Endothelial cell of umbilical vein (primary cell): ENCODE measurements around the gene PALMD. TPM values are rescaled to one million over a fixed set of nuclear protein-coding genes. Genes with fewer than 3 reads are reported as not detected.

Experiments
- BruUV-seq: library from RNA; stranded (reverse); fragments of 400-500 nt; replicated peaks from 2 replicates; lab custom pipeline; 2021; lab: Mats Ljungman, UMichigan
- CTCF ChIA-PET: fragments of 300-600, 350-600 bp; sonication (Branson Sonifier 250); formaldehyde crosslinking; loops from one replicate; lab custom pipeline; 2021; ENCODE audit warnings: antibody characterized with exemption, inconsistent platforms; lab: Charles Lee
- POLR2A ChIA-PET: fragments of 300-600, 350-600 bp; sonication (Branson Sonifier 250); formaldehyde crosslinking; loops from one replicate; lab custom pipeline; 2021; ENCODE audit warnings: antibody characterized with exemption, inconsistent platforms; lab: Charles Lee
- DNase-seq: peaks from one replicate; pipeline ENCODE4 v3.0.0-alpha.2; 2011; ENCODE audit warnings: low read depth, low spot score
- FAIRE-seq: peaks from 2 replicates; lab custom pipeline; 2011; peaks lifted over from hg19 to GRCh38; lab: Jason Lieb, UNC
- H2AFZ ChIP-seq: 2 replicates; pipeline ENCODE4 v1.6.0; 2012; ENCODE audit warnings: low read depth, low read length, control low read depth, inconsistent platforms
- H3K27ac ChIP-seq: 2 replicates; pipeline ENCODE4 v1.5.1; 2011; ENCODE audit warnings: low read depth, mild to moderate bottlenecking, control low read depth, low read length, moderate library complexity; ENCODE audit not compliant: insufficient read depth
- H3K27me3 ChIP-seq, 2 experiments: 2 replicates each; pipeline versions ENCODE4 v1.6.0 to v1.6.1; 2011; ENCODE audit warnings: low read length in 2 of 2, mixed read lengths in 1 of 2; ENCODE audit not compliant: control insufficient read depth in 2 of 2, insufficient read depth in 2 of 2
- H3K36me3 ChIP-seq, 2 experiments: 2 replicates in 1 of 2; 3 replicates in 1 of 2; pipeline ENCODE4 v1.5.1; 2011; ENCODE audit warnings: low read length in 2 of 2, mild to moderate bottlenecking in 1 of 2, moderate library complexity in 1 of 2; ENCODE audit not compliant: control insufficient read depth in 2 of 2, insufficient read depth in 2 of 2; ENCODE audit errors: extremely low read depth in 1 of 2
- H3K4me1 ChIP-seq: 3 replicates; pipeline ENCODE4 v1.5.1; 2011; ENCODE audit warnings: mild to moderate bottlenecking, low read length; ENCODE audit not compliant: control insufficient read depth, insufficient read depth; ENCODE audit errors: extremely low read depth
- H3K4me2 ChIP-seq: 2 replicates; pipeline ENCODE4 v1.6.1; 2011; ENCODE audit warnings: low read length, control low read depth, mixed read lengths; ENCODE audit not compliant: insufficient read depth
- H3K4me3 ChIP-seq, 3 experiments: fragments of 200-600 bp in 1 of 3; sonication (generic), shearing (Covaris generic) in 1 of 3; replicated peaks in 1 of 3; 2 replicates each; pipeline ENCODE4 v1.5.1; 2011 to 2016; ENCODE audit warnings: control low read depth in 3 of 3, low read length in 3 of 3, mild to moderate bottlenecking in 2 of 3, inconsistent platforms in 1 of 3, low read depth in 1 of 3, moderate library complexity in 1 of 3; ENCODE audit not compliant: insufficient read depth in 1 of 3
- H3K79me2 ChIP-seq: 2 replicates; pipeline ENCODE4 v1.6.0; 2012; ENCODE audit warnings: low read length, inconsistent platforms; ENCODE audit not compliant: control insufficient read depth, insufficient read depth
- H3K9ac ChIP-seq: replicated peaks from 2 replicates; pipeline ENCODE3; 2011; ENCODE audit warnings: low read length, control low read depth; ENCODE audit not compliant: insufficient read depth; ENCODE audit errors: extremely low read depth
- H3K9me1 ChIP-seq: replicated peaks from 3 replicates; pipeline ENCODE4 v1.6.0; 2011; ENCODE audit warnings: mild to moderate bottlenecking, low read length; ENCODE audit not compliant: control insufficient read depth, insufficient read depth; ENCODE audit errors: extremely low read depth
- H3K9me3 ChIP-seq: replicated peaks from 2 replicates; pipeline ENCODE4 v1.5.1; 2012; ENCODE audit warnings: low read length, inconsistent platforms; ENCODE audit not compliant: control insufficient read depth, insufficient read depth
- H4K20me1 ChIP-seq: replicated peaks from 2 replicates; pipeline ENCODE3; 2011; ENCODE audit warnings: mild to moderate bottlenecking, low read length; ENCODE audit not compliant: control insufficient read depth, insufficient read depth; ENCODE audit errors: extremely low read depth
- EZH2 ChIP-seq: IDR thresholded peaks from 2 replicates; pipeline ENCODE4 v1.6.1; 2012; ENCODE audit warnings: borderline replicate concordance, low read depth, mild to moderate bottlenecking, moderate library complexity, low read length, inconsistent platforms; ENCODE audit not compliant: severe bottlenecking
- FOS ChIP-seq: IDR thresholded peaks from 2 replicates; pipeline ENCODE4 v1.6.1; 2011; ENCODE audit warnings: mild to moderate bottlenecking, low read length, moderate library complexity, borderline replicate concordance; ENCODE audit not compliant: insufficient read depth
- GATA2 ChIP-seq: IDR thresholded peaks from 2 replicates; pipeline ENCODE4 v1.7.0; 2011; ENCODE audit warnings: low read depth, mild to moderate bottlenecking, moderate library complexity, mixed read lengths, low read length; ENCODE audit not compliant: insufficient read length, insufficient read depth
- POLR2A ChIP-seq: IDR thresholded peaks from 2 replicates; pipeline ENCODE4 v1.6.1; 2012; ENCODE audit warnings: low read depth, mild to moderate bottlenecking, control low read depth, low read length
- dilution Hi-C: fragments of 300-500 bp; cut with MboI; formaldehyde crosslinking; loops from one replicate; pipeline ENCODE4 v1.15.0; 2019; ENCODE audit warnings: low sequenced_read_pairs; ENCODE audit not compliant: extremely low pct_ligation_motif_present
- intact Hi-C: fragments of 100-400 bp; cut with micrococcal nuclease; formaldehyde crosslinking; loops from one replicate; pipeline ENCODE4 v1.10.0; 2022
- polyA plus RNA-seq, 4 experiments: library from polyadenylated mRNA; depleted of rRNA in 3 of 4; stranded (reverse) in 3 of 4; unstranded in 1 of 4; fragments of >200 nt; gene quantifications; 2 replicates each; pipeline versions ENCODE4 v1.2.1 to v1.2.3, GENCODE V29; 2011 to 2012; ENCODE audit warnings: missing spikeins in 1 of 4
- total RNA-seq: library from RNA; stranded (reverse); gene quantifications from 2 replicates; pipeline ENCODE4 v1.2.3, GENCODE V29; 2021
- TF ChIP-seq, protein P1 (sequence below): IDR thresholded peaks from 2 replicates; pipeline ENCODE4 v1.6.1; 2011; ENCODE audit not compliant: insufficient read depth, insufficient read length
- TF ChIP-seq, protein P2 (sequence below), 2 donors: IDR thresholded peaks; 1 replicate in 1 of 2; 2 replicates in 1 of 2; pipeline ENCODE4 v1.5.1; 2011; ENCODE audit warnings: low read length in 2 of 2, mild to moderate bottlenecking in 2 of 2, moderate library complexity in 2 of 2, control low read depth in 1 of 2, inconsistent platforms in 1 of 2, low read depth in 1 of 2; ENCODE audit not compliant: insufficient read depth in 1 of 2; ENCODE audit errors: extremely low read depth in 1 of 2

The PALMD gene
- total and polyA plus RNA-seq, 2 donors (not counting 3 experiments of a cell fraction or from before 2014, with no cell fraction given), result 52.6 to 137 TPM

- Histone ChIP-seq H3K9ac (no peak overlapping the region), H3K9me1 (peaks cover 2% of the 10 kb centered on the region), H4K20me1 (no peaks in the 10 kb centered on the region), H3K4me2 (no peak overlapping the region), H3K79me2 (no peaks in the 10 kb centered on the region), H2AFZ (no peak overlapping the region), H3K4me3 (no peak overlapping the region), H3K9me3 (no peaks in the 10 kb centered on the region), H3K27ac (no peak overlapping the region), H3K4me1 (peaks cover 30% of the 10 kb centered on the region), H3K36me3 (no peaks in the 10 kb centered on the region), H3K27me3 (no peaks in the 10 kb centered on the region)
- BruUV-seq, result no TSS peak
- intact Hi-C loops (no loop called here), dilution Hi-C loops (no loop called here)
- ChIA-PET POLR2A (no interaction called here), CTCF (interaction anchor here (0.8 to 2.8 kb wide), 2 partner anchors 10 to 25 kb away, joined by 4 to 9 read pairs; no protein-coding TSS in a partner anchor)
- DNase-seq (no peak), FAIRE-seq (no peak)
- TF ChIP-seq FOS (no peak), POLR2A (no peak), EZH2 (no peak), GATA2 (no peak)
- TF ChIP-seq, protein P1, sequence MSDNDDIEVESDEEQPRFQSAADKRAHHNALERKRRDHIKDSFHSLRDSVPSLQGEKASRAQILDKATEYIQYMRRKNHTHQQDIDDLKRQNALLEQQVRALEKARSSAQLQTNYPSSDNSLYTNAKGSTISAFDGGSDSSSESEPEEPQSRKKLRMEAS, result no peak
- TF ChIP-seq, protein P2, sequence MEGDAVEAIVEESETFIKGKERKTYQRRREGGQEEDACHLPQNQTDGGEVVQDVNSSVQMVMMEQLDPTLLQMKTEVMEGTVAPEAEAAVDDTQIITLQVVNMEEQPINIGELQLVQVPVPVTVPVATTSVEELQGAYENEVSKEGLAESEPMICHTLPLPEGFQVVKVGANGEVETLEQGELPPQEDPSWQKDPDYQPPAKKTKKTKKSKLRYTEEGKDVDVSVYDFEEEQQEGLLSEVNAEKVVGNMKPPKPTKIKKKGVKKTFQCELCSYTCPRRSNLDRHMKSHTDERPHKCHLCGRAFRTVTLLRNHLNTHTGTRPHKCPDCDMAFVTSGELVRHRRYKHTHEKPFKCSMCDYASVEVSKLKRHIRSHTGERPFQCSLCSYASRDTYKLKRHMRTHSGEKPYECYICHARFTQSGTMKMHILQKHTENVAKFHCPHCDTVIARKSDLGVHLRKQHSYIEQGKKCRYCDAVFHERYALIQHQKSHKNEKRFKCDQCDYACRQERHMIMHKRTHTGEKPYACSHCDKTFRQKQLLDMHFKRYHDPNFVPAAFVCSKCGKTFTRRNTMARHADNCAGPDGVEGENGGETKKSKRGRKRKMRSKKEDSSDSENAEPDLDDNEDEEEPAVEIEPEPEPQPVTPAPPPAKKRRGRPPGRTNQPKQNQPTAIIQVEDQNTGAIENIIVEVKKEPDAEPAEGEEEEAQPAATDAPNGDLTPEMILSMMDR (IDR thresholded peaks at IDR 0.05; ENCODE audit: extremely low read depth in 1 of 2, insufficient read depth in 1 of 2, low read depth in 1 of 2, low read length in 2 of 2), result no peak
Observed at GRCh38 chr1:99635664-99636063, 10.2 kb upstream of the PALMD start.
